Measurements from ENCODE around the gene CNPY4. TPM values are rescaled to one million over a fixed set of nuclear protein-coding genes. Genes with fewer than 3 reads are reported as not detected.

Gene CNPY4
- total and polyA plus RNA-seq, 9 donors, result 11.7 to 42.8 (median 24.9) TPM

- Histone ChIP-seq H3K4me1 (ENCODE audit: insufficient read depth) (no peaks in the 10 kb centered on the region), H3K27ac (no peak overlapping the region), H3K36me3 (no peaks in the 10 kb centered on the region), H3K9me3 (no peaks in the 10 kb centered on the region), H3K4me3 (no peak overlapping the region), H3K27me3 (no peaks in the 10 kb centered on the region)
- intact Hi-C loops (cut with DNase I), result no loop called here
- DNase-seq, result no peak
- TF ChIP-seq CTCF (IDR thresholded peaks at IDR 0.05) (no peak), EP300 (IDR thresholded peaks at IDR 0.05) (no peak), POLR2A (IDR thresholded peaks at IDR 0.05) (no peak)
- WGBS, 3 donors, result 86 to 91% (median 88%) methylated on average over 7 of the region's 7 CpGs
These were observed 8.3 kb upstream of the CNPY4 start for GRCh38 chr7:100111156-100111555.

DNA sequence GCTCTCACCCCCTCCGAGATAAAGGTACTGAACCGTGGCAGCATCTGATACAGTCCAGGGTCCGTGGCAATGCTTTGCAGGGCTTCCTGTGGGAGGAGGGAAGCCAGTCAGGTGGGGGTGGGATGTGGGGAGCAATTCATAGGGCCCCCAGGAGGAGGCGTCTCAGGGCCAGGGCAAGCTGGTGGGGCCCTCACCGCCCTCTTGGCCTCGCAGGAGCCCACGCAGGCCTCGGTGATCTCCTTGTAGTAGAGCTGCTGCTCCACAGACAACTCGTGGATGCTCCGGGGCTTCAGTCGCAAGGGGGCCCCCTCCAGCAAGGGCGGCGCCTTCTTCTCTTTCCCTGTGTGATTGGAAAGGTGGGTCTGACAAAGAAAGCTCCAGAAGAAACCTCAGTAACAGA is 7.5 kb upstream of the CNPY4 start:
- Histone ChIP-seq H3K36me3 (no peaks in the 10 kb centered on the region), H3K27me3 (no peaks in the 10 kb centered on the region), H3K9me3 (no peaks in the 10 kb centered on the region), H3K27ac (no peak overlapping the region), H3K4me1 (ENCODE audit: insufficient read depth) (no peaks in the 10 kb centered on the region), H3K4me3 (no peak overlapping the region)
- DNase-seq, result no peak
- TF ChIP-seq POLR2A (IDR thresholded peaks at IDR 0.05) (no peak), EP300 (IDR thresholded peaks at IDR 0.05) (no peak), CTCF (IDR thresholded peaks at IDR 0.05) (no peak)
- 81 to 85% (median 85%) methylated on average over 13 of the region's 13 CpGs for WGBS, 3 donors
- intact Hi-C loops (cut with DNase I), result no loop called here

- no peaks in the 10 kb centered on the region for H3K27me3 ChIP-seq
These were observed 4.4 kb upstream of the CNPY4 start for GRCh38 chr7:100115026-100115425.

GRCh38 chr7:100118388-100119071 is 904 bp upstream of the CNPY4 start:
- Histone ChIP-seq H3K36me3 (no peaks in the 10 kb centered on the region), H3K4me3 (peak overlapping the region; percentile 86), H3K27ac (peak overlapping the region in 1 of 2 donors; percentile 90), H3K27me3 (no peaks in the 10 kb centered on the region), H3K4me1 (ENCODE audit: insufficient read depth) (no peaks in the 10 kb centered on the region), H3K9me3 (no peaks in the 10 kb centered on the region)
- no peak for DNase-seq
- 12 to 15% (median 14%) methylated on average over 18 of the region's 18 CpGs for whole genome bisulfite sequencing, 3 donors
- TF ChIP-seq CTCF (IDR thresholded peaks at IDR 0.05), result no peak
- no peak for TF ChIP-seq POLR2A (IDR thresholded peaks at IDR 0.05)
- no peak for TF ChIP-seq EP300 (IDR thresholded peaks at IDR 0.05)
- intact Hi-C loops (cut with DNase I), result no loop called here

More at GRCh38 chr7:100115026-100115425, 4.4 kb upstream of the CNPY4 start:
- no peaks in the 10 kb centered on the region for H3K9me3 ChIP-seq
- no peak overlapping the region for H3K27ac ChIP-seq
- H3K4me1 ChIP-seq (ENCODE audit: insufficient read depth), result no peaks in the 10 kb centered on the region
- H3K4me3 ChIP-seq, result no peak overlapping the region
- TF ChIP-seq CTCF (IDR thresholded peaks at IDR 0.05) (no peak), EP300 (IDR thresholded peaks at IDR 0.05) (no peak), POLR2A (IDR thresholded peaks at IDR 0.05) (no peak)
- no peaks in the 10 kb centered on the region for H3K36me3 ChIP-seq
- DNase-seq, result no peak
- WGBS, 3 donors, result 88 to 95% (median 92%) methylated on average over 7 of the region's 7 CpGs
- intact Hi-C loops (cut with DNase I), result no loop called here
